Measurements from ENCODE around the gene ZNF700. TPM values are rescaled to one million over a fixed set of nuclear protein-coding genes. Genes with fewer than 3 reads are reported as not detected.
"Not testable (repeated sequence)": the region's sequence is repeated elsewhere in the genome, so short reads cannot be mapped to it uniquely, and the experiment has no call there.

Gene ZNF700
- polyA plus RNA-seq, 4 donors: 9.6 to 23.3 (median 18.8) TPM

GRCh38 chr19:11986754-11987153, 61.8 kb downstream of the ZNF700 start:
- DNase-seq (ENCODE audit: low read depth in 4 of 4, low spot score in 3 of 4): no peak

GRCh38 chr19:11987405-11988281, 62.7 kb downstream of the ZNF700 start:
- peak in 3 of 4 donors; percentile 75 to 88 (median 86) for DNase-seq (ENCODE audit: low read depth in 4 of 4, low spot score in 3 of 4)

- DNase-seq (ENCODE audit: low read depth in 4 of 4, low spot score in 3 of 4): no peak
Observed at GRCh38 chr19:11989112-11989456, 64.2 kb downstream of the ZNF700 start.

GRCh38 chr19:11991921-11992320, 67.0 kb downstream of the ZNF700 start:
- DNase-seq (ENCODE audit: low read depth in 4 of 4, low spot score in 3 of 4): not testable (repeated sequence)

GRCh38 chr19:11995174-11995573, 70.3 kb downstream of the ZNF700 start:
- no peak for DNase-seq (ENCODE audit: low read depth in 4 of 4, low spot score in 3 of 4)

Other genes with a start within 250 kb of the ZNF700 start
- 10 to 100 TPM in 2 of 4 donors, 1 to 10 TPM in 2; 6.4 to 13.5 (median 10.3) TPM for gene ZNF823, start 186.2 kb upstream of the ZNF700 start, polyA plus RNA-seq (ENCODE audit: insufficient read length in 4 of 4)
- 10 to 100 TPM in 3 of 4 donors, 1 to 10 TPM in 1; 8.7 to 18.1 (median 15.2) TPM for gene ZNF441, start 158.1 kb upstream of the ZNF700 start, polyA plus RNA-seq (ENCODE audit: insufficient read length in 4 of 4)
- 1 to 10 TPM; 3.4 to 4.9 (median 4.8) TPM for gene ZNF491, start 126.6 kb upstream of the ZNF700 start, polyA plus RNA-seq (ENCODE audit: insufficient read length in 4 of 4)
- gene ZNF440, start 110.8 kb upstream of the ZNF700 start, polyA plus RNA-seq (ENCODE audit: insufficient read length in 4 of 4): 10 to 100 TPM in 3 of 4 donors, 1 to 10 TPM in 1; 6.8 to 20.0 (median 16.3) TPM
- 10 to 100 TPM; 10.8 to 27.4 (median 21.4) TPM for gene ZNF439, start 76.4 kb upstream of the ZNF700 start, polyA plus RNA-seq (ENCODE audit: insufficient read length in 4 of 4)
- 10 to 100 TPM in 3 of 4 donors, 1 to 10 TPM in 1; 7.0 to 24.9 (median 17.6) TPM for gene ZNF69, start 37.3 kb upstream of the ZNF700 start, polyA plus RNA-seq (ENCODE audit: insufficient read length in 4 of 4)
- gene ZNF763, start 39.9 kb downstream of the ZNF700 start, polyA plus RNA-seq (ENCODE audit: insufficient read length in 4 of 4): 10 to 100 TPM in 1 of 4 donors, 1 to 10 TPM in 3; 2.6 to 11.9 (median 8.8) TPM
- gene ZNF433, start 110.6 kb downstream of the ZNF700 start, polyA plus RNA-seq (ENCODE audit: insufficient read length in 4 of 4): 10 to 100 TPM in 3 of 4 donors, 1 to 10 TPM in 1; 6.0 to 19.4 (median 17.0) TPM
- gene ZNF878, start 127.9 kb downstream of the ZNF700 start, polyA plus RNA-seq (ENCODE audit: insufficient read length in 4 of 4): 1 to 10 TPM in 3 of 4 donors, under 1 TPM in 1; 0.74 to 1.7 (median 1.6) TPM
- 10 to 100 TPM; 15.1 to 37.2 (median 27.1) TPM for gene ZNF844, start 139.6 kb downstream of the ZNF700 start, polyA plus RNA-seq (ENCODE audit: insufficient read length in 4 of 4)
- 1 to 10 TPM; 4.7 to 7.8 (median 5.9) TPM for gene ZNF20, start 215.2 kb downstream of the ZNF700 start, polyA plus RNA-seq (ENCODE audit: insufficient read length in 4 of 4)
- 10 to 100 TPM in 3 of 4 donors, 1 to 10 TPM in 1; 6.8 to 23.9 (median 13.9) TPM for gene ZNF625, start 231.6 kb downstream of the ZNF700 start, polyA plus RNA-seq (ENCODE audit: insufficient read length in 4 of 4)
- 10 to 100 TPM; 14.5 to 22.0 (median 18.3) TPM for gene ZNF136, start 238.0 kb downstream of the ZNF700 start, polyA plus RNA-seq (ENCODE audit: insufficient read length in 4 of 4)

Measured in left renal pelvis (tissue), 4 donors.